ENCODE results near the gene NAPSA.
A peak's percentile ranks its signal among the peaks of the same experiment; 100 is the strongest.

Gene NAPSA

GRCh38 chr19:50383852-50384684 lies 18.6 kb upstream of the NAPSA start, which contains the start of gene POLD1:
POLD1 (plus strand) TSS chr19:50384347; CDS start chr19:50398852, 14,505 bp downstream.
- DNase-seq (ENCODE audit: low read depth), result peak; percentile 99

- DNase-seq (ENCODE audit: low read depth), result no peak
Measured at GRCh38 chr19:50383001-50383851, 17.8 kb upstream of the NAPSA start.

GRCh38 chr19:50381881-50382729 lies 16.7 kb upstream of the NAPSA start:
- no peak for DNase-seq (ENCODE audit: low read depth)

- no peak for DNase-seq (ENCODE audit: low read depth)
Measured at GRCh38 chr19:50380751-50381151, 15.3 kb upstream of the NAPSA start.

GRCh38 chr19:50380137-50380536 lies 14.7 kb upstream of the NAPSA start:
- DNase-seq (ENCODE audit: low read depth), result no peak

GRCh38 chr19:50379602-50380001 lies 14.2 kb upstream of the NAPSA start:
- DNase-seq (ENCODE audit: low read depth), result no peak

GRCh38 chr19:50378863-50379236 lies 13.4 kb upstream of the NAPSA start:
- DNase-seq (ENCODE audit: low read depth), result no peak

GRCh38 chr19:50378169-50378862 lies 12.9 kb upstream of the NAPSA start:
- DNase-seq (ENCODE audit: low read depth), result no peak

GRCh38 chr19:50377517-50377916 lies 12.1 kb upstream of the NAPSA start:
- DNase-seq (ENCODE audit: low read depth), result no peak

GRCh38 chr19:50377051-50377461 lies 11.6 kb upstream of the NAPSA start:
- peak; percentile 37 for DNase-seq (ENCODE audit: low read depth)

GRCh38 chr19:50376166-50377050 lies 11.0 kb upstream of the NAPSA start, which contains the start of gene NR1H2:
NR1H2 (plus strand) TSS chr19:50376457; CDS start chr19:50377606, 1,149 bp downstream.
- DNase-seq (ENCODE audit: low read depth), result peak; percentile 91

GRCh38 chr19:50371914-50372475 lies 6.6 kb upstream of the NAPSA start:
- DNase-seq (ENCODE audit: low read depth), result no peak

GRCh38 chr19:50368649-50369570 lies 3.5 kb upstream of the NAPSA start:
- peak; percentile 61 for DNase-seq (ENCODE audit: low read depth)

- DNase-seq (ENCODE audit: low read depth), result no peak
Measured at GRCh38 chr19:50362656-50363424, 2.6 kb downstream of the NAPSA start.

- no peak for DNase-seq (ENCODE audit: low read depth)
Measured at GRCh38 chr19:50362030-50362412, 3.4 kb downstream of the NAPSA start.

GRCh38 chr19:50361290-50362029 lies 4.0 kb downstream of the NAPSA start:
- no peak for DNase-seq (ENCODE audit: low read depth)

GRCh38 chr19:50359328-50359818 lies 6.1 kb downstream of the NAPSA start:
- DNase-seq (ENCODE audit: low read depth), result no peak
